ENCODE results near the gene DMD.

- TF ChIP-seq CTCF (IDR thresholded peaks at IDR 0.05; ENCODE audit: insufficient read depth, low read depth, low read length) (no peak), EZH2 (IDR thresholded peaks at IDR 0.05; ENCODE audit: insufficient read depth, low read length) (no peak)
Measured at GRCh38 chrX:32532262-32532661, 679.1 kb downstream of the DMD start.

Measured in astrocyte (in vitro differentiated cells and primary cell).